ENCODE data around the gene CNTN5.

CNTN5 gene

DNA sequence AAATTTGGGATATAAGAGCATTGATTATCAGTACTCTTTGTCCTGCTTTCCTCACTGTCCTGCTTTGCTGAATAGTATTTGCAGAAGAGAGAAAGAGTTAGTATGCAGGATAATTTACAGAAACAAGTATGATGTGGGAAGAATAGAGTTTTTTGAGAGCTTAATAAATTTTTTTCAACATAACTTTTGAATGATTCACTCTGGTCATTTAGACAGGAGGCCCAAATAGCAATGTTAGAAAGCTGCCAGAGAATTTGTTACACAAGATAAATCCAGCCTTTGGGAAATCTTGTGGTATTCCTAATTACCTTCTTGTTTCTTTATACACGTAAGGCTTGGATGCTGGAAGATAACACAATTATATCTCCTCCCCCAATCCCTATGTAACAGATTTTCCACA is 484.6 kb downstream of the CNTN5 start:
- H3K4me1 ChIP-seq (ENCODE audit: control insufficient read depth, insufficient read depth, low read length, poor library complexity, severe bottlenecking): no peaks in the 10 kb centered on the region
- no peak overlapping the region for H3K27ac ChIP-seq (ENCODE audit: low read depth, low read length, severe bottlenecking)
- no CpG with 5 or more reads among the region's 1 CpG for WGBS, 2 experiments (ENCODE audit: insufficient coverage in 2 of 2)
- H3K9me3 ChIP-seq (ENCODE audit: control insufficient read depth, low read length): no peaks in the 10 kb centered on the region
- no peak overlapping the region for H3K4me3 ChIP-seq (ENCODE audit: extremely low read depth, insufficient read depth, low read length, poor library complexity, severe bottlenecking)
- H3K36me3 ChIP-seq (ENCODE audit: control insufficient read depth, insufficient read depth, low read length): no peaks in the 10 kb centered on the region

DNA sequence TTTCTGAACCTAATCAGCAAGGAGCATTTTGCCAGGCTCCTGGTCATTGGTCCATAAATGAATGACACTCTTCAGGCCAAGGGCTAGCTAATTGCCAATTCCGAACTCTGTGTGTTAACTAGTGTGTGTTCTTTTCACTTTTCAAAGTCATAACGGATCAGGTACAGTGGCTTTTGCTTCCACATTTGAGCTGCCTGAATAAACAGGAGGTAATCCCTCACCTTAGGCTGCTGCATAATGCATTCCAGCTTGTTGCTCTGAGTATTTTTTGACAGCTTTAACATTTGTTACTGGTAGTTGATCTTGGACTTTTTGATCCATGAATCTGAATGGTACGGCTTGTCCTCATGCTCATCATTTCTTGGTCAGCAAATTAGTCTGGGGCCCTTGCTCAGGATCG is 485.1 kb downstream of the CNTN5 start:
- Histone ChIP-seq H3K36me3 (ENCODE audit: control insufficient read depth, insufficient read depth, low read length) (no peaks in the 10 kb centered on the region), H3K4me1 (ENCODE audit: control insufficient read depth, insufficient read depth, low read length, poor library complexity, severe bottlenecking) (no peaks in the 10 kb centered on the region), H3K27ac (ENCODE audit: low read depth, low read length, severe bottlenecking) (no peak overlapping the region), H3K4me3 (ENCODE audit: extremely low read depth, insufficient read depth, low read length, poor library complexity, severe bottlenecking) (no peak overlapping the region), H3K9me3 (ENCODE audit: control insufficient read depth, low read length) (no peaks in the 10 kb centered on the region)
- 100% methylated on average over 2 to 3 of the region's 4 CpGs for WGBS, 2 experiments (ENCODE audit: insufficient coverage in 2 of 2)

DNA sequence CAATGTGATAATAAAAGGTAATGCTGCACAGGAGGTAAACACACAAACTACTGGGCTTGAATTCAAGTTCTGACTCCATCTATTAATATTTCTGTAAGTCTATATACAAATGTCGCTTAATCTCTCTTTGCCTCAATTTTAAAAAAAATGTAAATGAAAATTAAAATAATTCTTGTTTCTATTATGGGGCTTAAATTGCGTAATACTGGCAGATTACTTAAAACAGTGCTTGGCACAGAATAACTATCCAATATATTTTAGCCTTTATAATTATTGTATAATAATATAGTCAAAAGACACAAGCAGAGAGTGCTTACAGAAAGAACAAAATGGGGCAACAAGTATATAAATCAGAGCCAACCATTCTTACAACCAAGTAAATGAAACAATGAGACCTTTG is 489.1 kb downstream of the CNTN5 start:
- no peaks in the 10 kb centered on the region for H3K36me3 ChIP-seq (ENCODE audit: control insufficient read depth, insufficient read depth, low read length)
- WGBS, 2 experiments (ENCODE audit: insufficient coverage in 2 of 2): no CpG with 5 or more reads among the region's 2 CpGs
- H3K4me1 ChIP-seq (ENCODE audit: control insufficient read depth, insufficient read depth, low read length, poor library complexity, severe bottlenecking): no peaks in the 10 kb centered on the region
- H3K4me3 ChIP-seq (ENCODE audit: extremely low read depth, insufficient read depth, low read length, poor library complexity, severe bottlenecking): no peak overlapping the region
- no peaks in the 10 kb centered on the region for H3K9me3 ChIP-seq (ENCODE audit: control insufficient read depth, low read length)
- no peak overlapping the region for H3K27ac ChIP-seq (ENCODE audit: low read depth, low read length, severe bottlenecking)

DNA sequence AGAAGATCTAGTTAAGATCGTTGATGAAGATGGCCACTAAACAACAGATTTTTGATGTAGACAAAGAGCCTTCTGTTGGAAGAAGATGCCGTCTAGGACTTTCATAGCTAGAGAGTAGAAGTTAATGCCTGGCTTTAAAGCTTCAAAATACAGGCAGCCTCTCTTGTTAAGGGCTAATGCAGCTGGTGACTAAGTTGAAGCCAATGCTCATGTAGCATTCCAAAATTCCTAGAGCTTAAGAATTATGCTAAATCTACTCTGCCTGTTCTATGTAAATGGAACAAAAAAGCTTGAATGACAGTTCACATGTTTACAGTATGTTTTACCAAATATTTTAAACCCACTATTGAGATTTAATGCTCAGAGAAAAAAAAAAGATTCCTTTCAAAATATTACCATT is 492.6 kb downstream of the CNTN5 start:
- WGBS, 2 experiments (ENCODE audit: insufficient coverage in 2 of 2): 84 to 88% methylated on average over 2 of the region's 2 CpGs
- Histone ChIP-seq H3K4me1 (ENCODE audit: control insufficient read depth, insufficient read depth, low read length, poor library complexity, severe bottlenecking) (no peaks in the 10 kb centered on the region), H3K27ac (ENCODE audit: low read depth, low read length, severe bottlenecking) (peak overlapping the region; percentile 71), H3K4me3 (ENCODE audit: extremely low read depth, insufficient read depth, low read length, poor library complexity, severe bottlenecking) (no peak overlapping the region), H3K36me3 (ENCODE audit: control insufficient read depth, insufficient read depth, low read length) (no peaks in the 10 kb centered on the region), H3K9me3 (ENCODE audit: control insufficient read depth, low read length) (no peaks in the 10 kb centered on the region)

DNA sequence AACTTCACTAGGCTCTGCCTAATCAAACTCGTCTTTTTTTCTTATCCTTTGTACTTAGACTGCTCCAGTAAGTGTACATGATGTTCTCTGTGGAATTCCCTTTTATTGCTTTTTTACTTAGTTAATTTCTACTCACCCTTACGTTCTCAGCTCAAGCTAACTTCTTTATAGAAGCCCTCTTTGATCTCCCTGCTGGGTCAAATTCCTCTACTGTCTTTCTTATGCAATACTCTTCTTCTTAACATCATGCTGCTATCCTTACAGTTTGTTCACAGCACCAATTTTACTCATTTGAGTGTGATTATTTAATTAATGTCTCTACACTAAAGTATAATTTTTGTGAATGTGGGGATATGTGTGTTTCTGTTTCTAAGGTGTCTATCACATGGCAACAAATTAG is 498.3 kb downstream of the CNTN5 start:
- 58 to 83% methylated on average over 1 to 2 of the region's 2 CpGs for WGBS, 2 experiments (ENCODE audit: insufficient coverage in 2 of 2)
- no peaks in the 10 kb centered on the region for H3K9me3 ChIP-seq (ENCODE audit: control insufficient read depth, low read length)

DNA sequence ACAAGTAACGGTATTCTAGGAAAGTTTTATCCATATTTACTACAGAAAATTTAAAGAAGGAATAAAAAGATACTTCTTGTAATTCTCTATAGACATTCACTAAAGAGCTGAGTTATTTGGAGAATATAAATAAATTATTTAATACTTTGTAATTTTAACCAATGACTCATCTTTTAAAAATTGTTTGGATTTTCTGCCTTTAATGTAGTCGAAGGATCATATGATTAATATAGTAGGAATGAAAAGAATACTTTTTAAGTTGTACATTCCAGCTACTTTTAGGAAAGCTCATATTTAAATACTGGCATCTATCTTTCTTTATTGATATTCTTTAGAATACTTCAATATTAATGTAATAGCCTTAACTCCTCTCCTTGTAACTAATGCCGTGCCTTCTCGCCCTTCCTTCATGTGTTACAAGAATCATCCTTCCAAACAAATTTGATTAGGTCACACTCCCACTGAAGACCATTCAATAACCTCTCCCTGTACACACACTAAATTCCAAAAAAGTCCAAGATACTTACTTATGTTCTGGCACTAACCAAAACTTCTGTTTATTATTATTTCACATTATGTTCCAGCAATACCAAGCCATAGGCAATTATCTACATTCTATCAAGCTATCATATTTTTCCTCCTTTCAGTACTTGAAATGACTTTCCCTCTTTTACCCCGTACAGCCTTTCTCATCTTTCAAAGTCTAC is 501.9 kb downstream of the CNTN5 start:
- Histone ChIP-seq H3K27ac (ENCODE audit: low read depth, low read length, severe bottlenecking) (no peak overlapping the region), H3K4me3 (ENCODE audit: extremely low read depth, insufficient read depth, low read length, poor library complexity, severe bottlenecking) (no peak overlapping the region), H3K36me3 (ENCODE audit: control insufficient read depth, insufficient read depth, low read length) (no peaks in the 10 kb centered on the region), H3K9me3 (ENCODE audit: control insufficient read depth, low read length) (no peaks in the 10 kb centered on the region), H3K4me1 (ENCODE audit: control insufficient read depth, insufficient read depth, low read length, poor library complexity, severe bottlenecking) (peaks cover 3% of the 10 kb centered on the region)
- 89 to 93% methylated on average over 3 of the region's 5 CpGs for WGBS, 2 experiments (ENCODE audit: insufficient coverage in 2 of 2)

More for the DNA sequence above, 498.3 kb downstream of the CNTN5 start:
- Histone ChIP-seq H3K4me3 (ENCODE audit: extremely low read depth, insufficient read depth, low read length, poor library complexity, severe bottlenecking) (no peak overlapping the region), H3K27ac (ENCODE audit: low read depth, low read length, severe bottlenecking) (no peak overlapping the region), H3K4me1 (ENCODE audit: control insufficient read depth, insufficient read depth, low read length, poor library complexity, severe bottlenecking) (peaks cover 3% of the 10 kb centered on the region), H3K36me3 (ENCODE audit: control insufficient read depth, insufficient read depth, low read length) (no peaks in the 10 kb centered on the region)

DNA sequence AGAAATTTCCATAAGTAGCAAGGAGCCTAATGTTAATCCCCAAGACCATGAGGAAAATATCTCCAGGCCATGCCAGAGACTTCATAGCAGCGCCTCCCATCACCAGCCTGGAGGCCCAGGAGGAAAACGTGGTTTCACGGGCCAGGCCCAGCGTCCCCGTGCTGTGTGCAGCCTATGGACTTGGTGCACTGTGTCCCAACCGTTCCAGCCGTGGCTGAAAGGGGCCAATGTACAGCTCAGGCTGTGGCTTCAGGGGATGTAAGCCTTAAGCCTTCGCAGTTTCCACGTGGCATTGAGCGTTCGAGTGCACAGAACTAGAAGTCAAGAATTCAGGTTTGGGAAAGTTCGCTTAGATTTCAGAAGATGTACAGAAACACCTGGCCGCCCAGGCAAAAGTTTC is 510.7 kb downstream of the CNTN5 start:
- Histone ChIP-seq H3K9me3 (ENCODE audit: control insufficient read depth, low read length) (no peaks in the 10 kb centered on the region), H3K4me3 (ENCODE audit: extremely low read depth, insufficient read depth, low read length, poor library complexity, severe bottlenecking) (no peak overlapping the region), H3K27ac (ENCODE audit: low read depth, low read length, severe bottlenecking) (no peak overlapping the region), H3K36me3 (ENCODE audit: control insufficient read depth, insufficient read depth, low read length) (no peaks in the 10 kb centered on the region), H3K4me1 (ENCODE audit: control insufficient read depth, insufficient read depth, low read length, poor library complexity, severe bottlenecking) (no peaks in the 10 kb centered on the region)
- 91 to 95% methylated on average over 12 to 13 of the region's 13 CpGs for WGBS, 2 experiments (ENCODE audit: insufficient coverage in 2 of 2)

DNA sequence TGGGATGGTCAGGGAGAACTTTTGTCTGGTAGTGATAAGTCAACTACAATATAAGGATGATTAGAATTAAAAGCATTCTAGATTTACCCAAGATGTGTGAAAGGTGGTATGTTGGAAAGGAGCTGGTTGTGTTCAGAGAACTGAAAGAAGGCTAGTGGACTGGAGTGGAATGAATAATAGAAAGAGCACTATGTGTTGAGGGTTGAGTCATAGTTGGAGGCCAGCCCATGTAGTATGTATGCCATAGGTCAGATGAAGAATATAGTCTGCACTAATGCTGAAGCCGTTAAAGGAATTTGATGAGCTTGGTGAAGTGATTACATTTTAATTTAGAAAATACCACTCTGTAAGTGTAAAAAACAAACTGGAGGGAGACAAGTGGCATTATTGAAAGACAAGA is 514.1 kb downstream of the CNTN5 start:
- Histone ChIP-seq H3K9me3 (ENCODE audit: control insufficient read depth, low read length) (no peaks in the 10 kb centered on the region), H3K4me3 (ENCODE audit: extremely low read depth, insufficient read depth, low read length, poor library complexity, severe bottlenecking) (no peak overlapping the region), H3K4me1 (ENCODE audit: control insufficient read depth, insufficient read depth, low read length, poor library complexity, severe bottlenecking) (no peaks in the 10 kb centered on the region), H3K27ac (ENCODE audit: low read depth, low read length, severe bottlenecking) (no peak overlapping the region), H3K36me3 (ENCODE audit: control insufficient read depth, insufficient read depth, low read length) (no peaks in the 10 kb centered on the region)
- WGBS, 2 experiments (ENCODE audit: insufficient coverage in 2 of 2): 100% methylated on average over 1 of the region's 1 CpG; no CpG with 5 or more reads in 1 of the 2 experiments

DNA sequence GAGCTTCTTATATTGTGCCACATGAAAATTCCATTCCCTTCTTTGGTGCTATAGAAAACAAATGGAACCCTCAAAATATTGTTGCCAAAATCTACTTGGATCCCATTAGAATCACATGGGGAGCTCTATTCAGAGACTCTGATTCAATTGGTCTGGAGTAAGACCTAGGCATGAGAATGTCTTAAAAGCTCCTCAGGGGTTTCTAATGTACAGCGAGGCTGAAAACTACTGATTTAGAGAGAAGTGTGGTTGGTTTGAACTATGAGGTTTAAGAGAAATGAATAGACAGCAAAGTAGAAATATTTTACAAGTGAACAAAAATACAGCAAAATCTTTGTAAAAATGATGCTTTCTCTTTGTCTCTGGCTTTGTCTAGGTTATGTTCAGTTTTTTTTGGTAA is 514.7 kb downstream of the CNTN5 start:
- H3K4me3 ChIP-seq (ENCODE audit: extremely low read depth, insufficient read depth, low read length, poor library complexity, severe bottlenecking): no peak overlapping the region
- H3K27ac ChIP-seq (ENCODE audit: low read depth, low read length, severe bottlenecking): no peak overlapping the region
- WGBS, 2 experiments (ENCODE audit: insufficient coverage in 2 of 2): no CpG with 5 or more reads among the region's 1 CpG
- no peaks in the 10 kb centered on the region for H3K36me3 ChIP-seq (ENCODE audit: control insufficient read depth, insufficient read depth, low read length)
- no peaks in the 10 kb centered on the region for H3K4me1 ChIP-seq (ENCODE audit: control insufficient read depth, insufficient read depth, low read length, poor library complexity, severe bottlenecking)
- H3K9me3 ChIP-seq (ENCODE audit: control insufficient read depth, low read length): no peaks in the 10 kb centered on the region

DNA sequence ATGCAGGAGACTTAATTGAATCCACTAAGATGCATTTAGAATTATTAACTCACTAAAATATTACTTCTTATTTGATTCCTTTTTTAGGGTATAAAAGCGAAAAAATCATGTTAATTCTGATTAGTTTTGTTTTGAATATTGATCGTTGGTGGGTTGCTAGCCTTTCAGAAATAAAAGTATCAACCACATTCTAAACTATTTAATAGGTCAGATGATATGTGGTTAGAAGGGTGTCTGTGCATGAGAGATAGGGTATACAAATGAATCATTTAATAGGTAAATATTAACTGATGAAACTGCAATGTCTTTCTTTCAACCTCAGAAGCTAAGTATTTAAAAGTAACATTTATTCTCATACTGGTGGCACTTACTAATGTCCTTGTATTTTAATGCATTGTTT is 515.1 kb downstream of the CNTN5 start:
- Histone ChIP-seq H3K4me1 (ENCODE audit: control insufficient read depth, insufficient read depth, low read length, poor library complexity, severe bottlenecking) (no peaks in the 10 kb centered on the region), H3K4me3 (ENCODE audit: extremely low read depth, insufficient read depth, low read length, poor library complexity, severe bottlenecking) (no peak overlapping the region), H3K36me3 (ENCODE audit: control insufficient read depth, insufficient read depth, low read length) (no peaks in the 10 kb centered on the region), H3K27ac (ENCODE audit: low read depth, low read length, severe bottlenecking) (no peak overlapping the region), H3K9me3 (ENCODE audit: control insufficient read depth, low read length) (no peaks in the 10 kb centered on the region)
- no CpG with 5 or more reads among the region's 2 CpGs for WGBS, 2 experiments (ENCODE audit: insufficient coverage in 2 of 2)

DNA sequence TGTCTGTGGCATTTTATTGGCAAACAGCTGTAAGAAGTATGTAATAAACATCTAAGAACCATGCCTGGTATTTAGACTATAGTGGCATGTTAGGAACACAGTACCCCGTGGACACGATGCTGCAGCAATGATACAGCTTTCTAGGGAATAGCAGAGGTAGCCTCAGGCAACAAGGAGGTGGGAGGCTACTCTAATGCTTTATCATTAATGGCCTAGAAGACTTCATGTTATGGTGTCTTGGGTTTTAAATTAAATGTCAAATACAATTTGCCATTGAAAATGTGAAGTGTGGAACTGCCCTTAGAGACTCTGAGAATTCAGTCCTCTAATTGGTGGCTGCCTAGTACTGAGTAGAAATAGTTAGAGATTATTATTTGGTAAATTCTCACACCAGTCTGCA is 516.9 kb downstream of the CNTN5 start:
- Histone ChIP-seq H3K36me3 (ENCODE audit: control insufficient read depth, insufficient read depth, low read length) (no peaks in the 10 kb centered on the region), H3K4me1 (ENCODE audit: control insufficient read depth, insufficient read depth, low read length, poor library complexity, severe bottlenecking) (no peaks in the 10 kb centered on the region), H3K9me3 (ENCODE audit: control insufficient read depth, low read length) (no peaks in the 10 kb centered on the region), H3K27ac (ENCODE audit: low read depth, low read length, severe bottlenecking) (no peak overlapping the region), H3K4me3 (ENCODE audit: extremely low read depth, insufficient read depth, low read length, poor library complexity, severe bottlenecking) (no peak overlapping the region)
- WGBS, 2 experiments (ENCODE audit: insufficient coverage in 2 of 2): 91% methylated on average over 2 of the region's 2 CpGs; no CpG with 5 or more reads in 1 of the 2 experiments

Data from mesodermal cell (in vitro differentiated cells).